GM21360 (cell line): Measurements from ENCODE around the gene DUOX2.
"Not testable (repeated sequence)": the region's sequence is repeated elsewhere in the genome, so short reads cannot be mapped to it uniquely, and the experiment has no call there.

ENCODE experiments used
- ATAC-seq: cut with Tn5 transposase; IDR thresholded peaks from one replicate; pipeline ENCODE4 v1.9.1; 2021; ENCODE audit warnings: mild to moderate bottlenecking, moderate library complexity; ENCODE audit not compliant: unreplicated experiment

The DUOX2 gene

DNA sequence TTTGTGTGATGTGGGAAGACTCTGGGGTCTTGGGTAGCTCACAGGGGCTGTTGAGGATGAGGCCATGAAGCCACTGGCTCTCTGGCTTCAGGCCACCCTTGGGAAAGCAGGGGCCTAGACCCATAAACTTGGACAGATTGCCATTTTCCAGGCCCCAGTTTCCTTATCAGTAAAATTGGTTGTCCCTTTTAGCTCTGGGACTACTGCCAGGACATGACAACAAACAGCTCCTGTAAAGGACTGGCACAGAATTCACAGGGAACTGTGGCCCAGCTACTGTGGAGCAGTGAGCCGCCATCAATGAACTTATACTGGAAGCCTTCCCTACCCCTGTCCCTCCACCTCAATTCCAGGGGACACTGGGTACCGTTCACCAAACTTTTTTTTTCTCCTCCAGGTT is 36.6 kb downstream of the DUOX2 start:
- not testable (repeated sequence) for ATAC-seq

DNA sequence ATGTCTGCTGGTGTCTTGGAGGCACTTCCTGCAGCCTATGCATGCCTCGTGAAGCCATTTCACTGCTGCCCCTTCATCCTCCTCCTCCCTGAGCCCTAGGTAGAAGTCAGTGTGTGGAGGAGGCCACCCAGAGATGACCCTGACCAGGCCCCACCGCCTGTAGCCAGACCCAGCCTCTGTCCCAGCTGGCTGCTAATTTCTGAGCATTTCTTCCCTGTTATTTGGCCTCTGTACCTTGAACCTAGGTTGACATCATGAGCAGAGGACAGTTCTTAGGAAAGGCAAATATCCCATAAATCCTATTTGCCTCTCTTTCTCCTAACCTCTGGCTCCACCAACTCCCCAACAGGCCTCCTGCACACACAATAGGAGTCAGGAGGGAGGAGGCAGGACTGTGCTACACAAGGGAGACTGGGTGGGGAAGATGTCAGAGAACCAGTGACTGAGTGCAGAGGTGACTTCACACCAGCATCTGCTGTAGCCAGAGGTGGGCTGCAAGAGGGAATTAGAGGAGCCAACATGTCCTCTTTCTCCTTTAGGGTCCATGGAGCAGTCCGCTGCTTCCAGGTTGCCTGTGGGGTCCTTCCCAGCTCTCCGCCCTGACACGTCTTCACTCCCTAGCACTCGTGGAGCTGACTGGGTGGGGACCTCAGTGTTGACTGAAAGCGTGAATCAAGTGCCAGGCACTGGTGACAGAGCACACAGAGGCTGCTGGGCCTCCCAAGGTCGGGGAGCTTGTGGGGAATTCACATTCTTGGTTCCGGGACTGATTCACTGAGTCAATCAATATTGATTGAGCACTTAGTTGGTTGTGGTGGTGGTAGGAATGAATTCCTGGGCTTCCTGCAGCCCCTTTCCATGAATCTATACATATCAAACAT is 38.3 kb downstream of the DUOX2 start:
- ATAC-seq, result not testable (repeated sequence)

DNA sequence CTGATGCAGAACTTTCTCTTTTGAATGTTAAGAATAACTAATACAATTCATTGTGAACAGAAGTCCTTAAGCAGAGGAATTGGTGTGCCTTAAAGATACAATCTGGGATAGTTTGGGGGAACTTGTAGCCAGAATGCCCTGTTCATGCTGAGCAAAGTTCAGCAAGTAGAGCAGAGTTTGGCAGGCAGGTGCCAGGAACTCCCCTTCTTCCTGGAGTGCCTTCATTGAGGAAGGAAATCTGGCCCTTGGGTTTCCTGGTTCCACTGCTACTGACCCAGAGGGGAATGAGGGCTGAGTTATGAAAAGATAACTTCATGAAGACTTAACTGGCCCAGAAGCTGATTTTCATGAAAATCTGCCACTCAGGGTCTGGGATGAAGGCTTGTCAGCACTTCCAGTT is 40.4 kb downstream of the DUOX2 start:
- ATAC-seq, result not testable (repeated sequence)

- not testable (repeated sequence) for ATAC-seq
Measured at GRCh38 chr15:45069942-45070360, 44.0 kb downstream of the DUOX2 start.

- ATAC-seq, result no peak
Measured at GRCh38 chr15:45064386-45064785, 49.6 kb downstream of the DUOX2 start.

- ATAC-seq, result not testable (repeated sequence)
Measured at GRCh38 chr15:45062301-45062700, 51.7 kb downstream of the DUOX2 start.

DNA sequence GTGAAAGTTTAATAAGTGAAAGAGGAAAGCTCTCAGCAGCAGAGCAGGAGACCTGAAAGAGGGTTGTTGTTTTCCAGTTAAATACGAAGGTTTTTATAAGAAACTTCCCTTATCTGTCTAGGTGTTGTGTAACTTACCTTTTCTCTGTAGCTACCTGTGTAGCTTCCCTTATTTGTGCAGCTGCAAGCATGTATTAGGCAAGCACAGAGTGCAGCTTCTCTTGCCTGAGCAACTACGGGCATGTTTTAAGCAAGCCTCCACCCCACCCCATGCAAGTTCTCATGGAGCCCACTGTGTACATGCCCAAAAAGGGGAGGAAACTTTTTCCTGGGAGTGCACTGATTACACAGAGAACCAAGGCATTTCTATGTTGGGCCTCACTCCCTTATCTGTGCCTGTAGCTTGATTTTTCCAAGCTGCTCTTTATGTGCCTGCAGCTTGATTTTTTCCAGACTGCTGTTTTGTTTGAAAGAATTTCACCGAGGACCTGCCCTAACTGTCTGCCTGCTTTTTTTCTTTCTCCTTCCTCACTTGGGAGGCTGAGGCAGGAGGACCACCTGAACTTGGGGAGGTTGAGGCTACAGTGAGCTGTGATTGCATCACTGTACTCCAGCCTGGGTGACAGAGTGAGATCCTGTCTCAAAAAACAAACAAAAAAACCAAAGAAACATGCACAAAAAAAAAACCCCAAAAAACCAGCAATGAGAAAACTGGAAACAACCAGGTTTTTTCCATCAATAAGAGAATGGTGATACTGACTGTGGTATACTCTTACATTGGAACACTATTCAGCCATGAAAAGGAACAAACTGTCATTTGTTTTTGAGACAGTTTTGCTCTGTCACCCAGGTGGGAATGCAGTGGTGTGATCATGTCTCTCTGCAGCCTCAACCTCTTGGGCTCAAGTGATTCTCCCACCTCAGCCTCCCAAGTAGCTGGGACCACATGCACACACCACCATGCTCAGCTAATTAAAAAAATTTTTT is 55.0 kb downstream of the DUOX2 start:
- not testable (repeated sequence) for ATAC-seq

DNA sequence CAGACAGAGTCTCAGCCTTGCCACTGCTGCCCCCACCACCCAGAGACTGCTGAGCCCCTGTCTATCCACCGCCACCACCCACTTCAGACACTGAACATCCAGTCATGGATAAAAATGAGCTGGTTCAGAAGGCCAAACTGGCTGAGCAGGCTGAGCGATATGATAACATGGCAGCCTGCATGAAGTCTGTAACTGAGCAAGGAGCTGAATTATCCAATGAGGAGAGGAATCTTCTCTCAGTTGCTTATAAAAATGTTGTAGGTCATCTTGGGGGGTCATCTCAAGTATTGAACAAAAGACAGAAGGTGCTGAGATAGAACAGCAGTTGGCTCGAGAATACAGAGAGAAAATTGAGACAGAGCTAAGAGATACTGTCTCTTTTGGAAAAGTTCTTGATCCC is 61.3 kb downstream of the DUOX2 start:
- not testable (repeated sequence) for ATAC-seq

- no peak for ATAC-seq
Measured at GRCh38 chr15:45050587-45050986, 63.4 kb downstream of the DUOX2 start.

- ATAC-seq, result peak; percentile 54
Measured at GRCh38 chr15:45048794-45049631, 65.0 kb downstream of the DUOX2 start.

DNA sequence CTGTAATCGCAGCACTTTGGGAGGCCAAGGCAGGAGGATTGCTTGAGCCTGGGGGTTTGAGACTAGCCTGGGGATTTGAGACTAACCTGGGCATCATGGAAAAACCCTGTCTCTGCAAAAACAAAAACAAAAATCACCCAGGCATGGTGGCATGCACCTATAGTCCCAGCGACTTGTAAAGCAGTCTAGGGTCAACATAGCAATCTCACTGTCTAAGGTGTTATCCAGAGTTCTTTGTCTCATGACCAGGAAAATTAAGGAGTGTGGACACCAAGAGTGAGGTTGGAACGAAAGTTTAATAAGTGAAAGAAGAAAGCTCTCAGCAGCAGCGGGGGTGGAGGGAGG is 65.6 kb downstream of the DUOX2 start:
- peak; percentile 13 for ATAC-seq

DNA sequence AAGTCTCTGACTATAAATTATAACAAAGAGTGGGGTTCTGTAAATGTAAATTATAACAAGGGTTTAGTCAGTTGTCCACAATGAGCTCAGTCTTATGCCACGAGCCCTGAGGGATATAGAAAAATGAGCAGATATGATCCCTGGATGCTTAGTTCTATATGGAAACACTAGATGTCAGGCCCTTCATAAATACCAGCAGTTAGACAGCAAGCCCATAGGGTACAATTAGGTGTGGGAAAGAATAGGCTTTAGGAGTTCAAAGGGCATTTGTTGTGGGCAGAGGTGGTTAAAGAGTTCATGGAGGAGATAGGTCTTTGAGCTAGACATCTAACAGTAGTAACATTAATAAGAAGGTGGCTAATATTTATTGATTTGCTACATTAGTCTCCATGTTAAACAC is 69.7 kb downstream of the DUOX2 start:
- ATAC-seq, result not testable (repeated sequence)

- not testable (repeated sequence) for ATAC-seq
Measured at GRCh38 chr15:45042859-45043258, 71.1 kb downstream of the DUOX2 start.
